Measurements from ENCODE around the gene JAZF1.

GRCh38 chr7:28088901-28089714, 91.5 kb downstream of the JAZF1 start:
- no peak for TF ChIP-seq CTCF (IDR thresholded peaks at IDR 0.05)
- TF ChIP-seq EZH2 (IDR thresholded peaks at IDR 0.05; ENCODE audit: borderline replicate concordance, insufficient read depth, low read depth, low read length, poor library complexity, severe bottlenecking): no peak

All from B cell (primary cell).